K562 (cell line): ENCODE results near the gene DR1. TPM values are rescaled to one million over a fixed set of nuclear protein-coding genes. Genes with fewer than 3 reads are reported as not detected.

Experiments
- ATAC-seq: fragments of 200-7000 bp; cut with Tn5 transposase; 3 replicates; pipeline ENCODE4 v1.9.1; 2020; ENCODE audit warnings: moderate library complexity
- BruUV-seq: library from RNA; stranded (reverse); fragments of 400-500 nt; replicated peaks from 2 replicates; lab custom pipeline; 2021; lab: Mats Ljungman, UMichigan
- CTCF ChIA-PET: fragments of 300-600 bp; formaldehyde crosslinking; extraction: SDS; loops from one replicate; lab custom pipeline; 2021; ENCODE audit warnings: low intra/inter-chr PET ratio; lab: Yijun Ruan, JAX
- POLR2A ChIA-PET: fragments of 300-600, 350-650 bp; sonication (Branson Sonifier 250); formaldehyde crosslinking; extraction: SDS; loops from one replicate; lab custom pipeline; 2021; ENCODE audit warnings: antibody characterized with exemption, inconsistent platforms; lab: Yijun Ruan, JAX
- DNase-seq, 4 experiments: peaks; one replicate each; pipeline versions ENCODE4 v3.0.0 to v3.0.0-alpha.2; 2011 to 2018; ENCODE audit warnings: low spot score in 3 of 4, mixed read lengths in 3 of 4; ENCODE audit errors: extremely low read depth in 1 of 4
- FAIRE-seq: peaks from 2 replicates; lab custom pipeline; 2011; peaks lifted over from hg19 to GRCh38; lab: Jason Lieb, UNC
- H2AFZ ChIP-seq: 2 replicates; pipeline ENCODE4 v1.6.0; 2011; ENCODE audit warnings: low read depth, low read length, control low read depth, inconsistent platforms
- H3K27ac ChIP-seq: fragments of 200-600 bp; 3 replicates; pipeline ENCODE4 v1.8.0; 2011; ENCODE audit warnings: low read depth, mild to moderate bottlenecking, control low read depth, inconsistent platforms, low read length, moderate library complexity, mixed read lengths; ENCODE audit errors: extremely low read depth
- H3K27me3 ChIP-seq, 2 experiments: fragments of 300-600 bp in 1 of 2; 2 replicates in 1 of 2; 3 replicates in 1 of 2; pipeline versions ENCODE4 v1.6.0 to v1.8.0; 2011; ENCODE audit warnings: inconsistent platforms in 2 of 2, low read length in 2 of 2, mild to moderate bottlenecking in 1 of 2, mixed read lengths in 1 of 2, moderate library complexity in 1 of 2; ENCODE audit not compliant: control insufficient read depth in 2 of 2, insufficient read depth in 2 of 2
- H3K36me3 ChIP-seq: fragments of 300-600 bp; 3 replicates; pipeline ENCODE4 v1.8.0; 2011; ENCODE audit warnings: mild to moderate bottlenecking, low read length, inconsistent platforms; ENCODE audit not compliant: control insufficient read depth, insufficient read depth
- H3K4me1 ChIP-seq, 2 experiments: fragments of 200-600 bp in 1 of 2; replicated peaks in 1 of 2; 2 replicates in 1 of 2; 3 replicates in 1 of 2; pipeline versions ENCODE4 v1.5.1 to v1.8.0; 2011; ENCODE audit warnings: inconsistent platforms in 2 of 2, low read length in 2 of 2, mild to moderate bottlenecking in 1 of 2, mixed read lengths in 1 of 2, moderate library complexity in 1 of 2; ENCODE audit not compliant: control insufficient read depth in 2 of 2, insufficient read depth in 2 of 2
- H3K4me2 ChIP-seq: 2 replicates; pipeline ENCODE4 v1.6.1; 2011; ENCODE audit warnings: low read length, control low read depth, inconsistent platforms, mixed read lengths; ENCODE audit not compliant: insufficient read depth
- H3K4me3 ChIP-seq: fragments of 200-600 bp; sonication (generic), shearing (Covaris generic); 2 replicates; pipeline ENCODE4 v1.5.1; 2016; ENCODE audit warnings: control low read depth, inconsistent platforms
- H3K79me2 ChIP-seq: fragments of 200-600 bp; 3 replicates; pipeline ENCODE4 v1.8.0; 2011; ENCODE audit warnings: low read length, inconsistent platforms; ENCODE audit not compliant: control insufficient read depth, insufficient read depth
- H3K9ac ChIP-seq, 2 experiments: 2 replicates each; pipeline versions ENCODE4 v1.6.0 to v1.6.1; 2011; ENCODE audit warnings: low read depth in 2 of 2, low read length in 2 of 2, control low read depth in 1 of 2, inconsistent platforms in 1 of 2, mild to moderate bottlenecking in 1 of 2, mixed read lengths in 1 of 2; ENCODE audit not compliant: insufficient read depth in 1 of 2
- H3K9me1 ChIP-seq: one replicate; pipeline ENCODE4 v1.6.0; 2011; ENCODE audit warnings: inconsistent platforms, mild to moderate bottlenecking, low read length, moderate library complexity; ENCODE audit not compliant: control insufficient read depth, insufficient read depth
- H3K9me3 ChIP-seq: replicated peaks from 2 replicates; pipeline ENCODE4 v1.5.1; 2011; ENCODE audit warnings: low read depth, low read length, inconsistent platforms; ENCODE audit not compliant: control insufficient read depth, insufficient read depth
- H4K20me1 ChIP-seq: replicated peaks from 2 replicates; pipeline ENCODE4 v1.6.1; 2011; ENCODE audit warnings: low read length, inconsistent platforms, mixed read lengths; ENCODE audit not compliant: control insufficient read depth, insufficient read depth
- ARID2 ChIP-seq: fragments of 450-650 bp; IDR thresholded peaks from 2 replicates; pipeline ENCODE4 v1.6.1; 2017; ENCODE audit warnings: antibody characterized with exemption, mild to moderate bottlenecking
- CHD4 ChIP-seq: fragments of 200-600 bp; sonication (generic); IDR thresholded peaks from 3 replicates; pipeline ENCODE4 v1.6.1; 2012; ENCODE audit warnings: low read depth, mild to moderate bottlenecking, mixed read lengths, low read length, inconsistent platforms; ENCODE audit not compliant: insufficient read depth, insufficient replicate concordance, poor library complexity, severe bottlenecking
- FUS ChIP-seq: fragments of 200-400 bp; formaldehyde crosslinking; optimal IDR thresholded peaks from 2 replicates; pipeline ENCODE3; 2017; ENCODE audit warnings: low read depth, low read length
- GATAD2B ChIP-seq: fragments of 450-650 bp; IDR thresholded peaks from 2 replicates; pipeline ENCODE4 v1.6.1; 2017; ENCODE audit warnings: mild to moderate bottlenecking, borderline replicate concordance
- SMARCB1 ChIP-seq: IDR thresholded peaks from 2 replicates; pipeline ENCODE4 v1.6.1; 2011; ENCODE audit warnings: improper control_type of control experiment, low read depth; ENCODE audit not compliant: insufficient read length
- SMARCE1 ChIP-seq: fragments of 450-650 bp; IDR thresholded peaks from 2 replicates; pipeline ENCODE4 v1.7.1; 2016; ENCODE audit warnings: mild to moderate bottlenecking
- TBL1XR1 ChIP-seq, 2 experiments: IDR thresholded peaks; 2 replicates each; pipeline ENCODE4 v1.6.1; 2012; ENCODE audit warnings: improper control_type of control experiment in 2 of 2, low read length in 2 of 2, mild to moderate bottlenecking in 1 of 2
- WGBS: fragments of 100-300 bp; shearing (Covaris generic); methylation state at CpG from one replicate; pipeline ENCODE4 v1.1.6; 2016; ENCODE audit warnings: low coverage, mixed read lengths; ENCODE audit not compliant: insufficient coverage; ENCODE audit errors: missing lambda C conversion rate; 5-methylcytosine and 5-hydroxymethylcytosine counted together
- in situ Hi-C: fragments of 300-500 bp; cut with MboI; formaldehyde crosslinking; loops from 4 replicates; pipeline ENCODE4 v1.15.0; 2018; ENCODE audit warnings: inconsistent platforms, mixed read lengths
- intact Hi-C: fragments of 100-400 bp; cut with micrococcal nuclease; formaldehyde crosslinking; loops from 2 replicates; pipeline ENCODE4 v1.14.2; 2022
- polyA plus RNA-seq, 8 experiments: library from polyadenylated mRNA; depleted of rRNA in 4 of 8; stranded (reverse) in 5 of 8; unstranded in 3 of 8; fragments of >200 nt; fragmentation: Nextera tagmentation in 2 of 8; fragmentation: Illumina TruSeq in 1 of 8; extraction: Ambion mirVana in 2 of 8; extraction: Trizol in 1 of 8; gene quantifications; 2 replicates each; pipeline versions ENCODE4 v1.2.1 to v1.2.3, GENCODE V29; 2011 to 2014; ENCODE audit warnings: inconsistent platforms in 1 of 8, missing spikeins in 1 of 8
- total RNA-seq, 7 experiments: library from RNA; depleted of rRNA in 6 of 7; stranded (reverse); fragments of >200 nt in 6 of 7; fragmentation: Illumina TruSeq in 2 of 7; extraction: Trizol in 2 of 7; gene quantifications; 2 replicates each; pipeline versions ENCODE4 v1.2.1 to v1.2.3, GENCODE V29; 2011 to 2021; ENCODE audit warnings: low replicate concordance in 1 of 7
- TF ChIP-seq, protein P1 (sequence below): IDR thresholded peaks from 2 replicates; pipeline ENCODE4 v1.6.1; 2016; ENCODE audit warnings: missing genetic modification characterization, missing compliant biosample characterization
- TF ChIP-seq, protein P2 (sequence below): fragments of 250-450 bp; sonication (Bioruptor Pico); IDR thresholded peaks from 2 replicates; pipeline ENCODE4 v1.4.0; 2020; ENCODE audit warnings: borderline replicate concordance
- TF ChIP-seq, protein P3 (sequence below): fragments of 250-450 bp; sonication (Bioruptor Pico); IDR thresholded peaks from 2 replicates; pipeline ENCODE4 v1.4.0; 2020; ENCODE audit warnings: mild to moderate bottlenecking, moderate library complexity, borderline replicate concordance
- TF ChIP-seq, protein P4 (sequence below): fragments of 450-650 bp; conservative IDR thresholded peaks from 2 replicates; pipeline ENCODE4 v1.6.1; 2016; ENCODE audit warnings: missing genetic modification characterization, low read depth, mild to moderate bottlenecking, control low read depth, missing compliant biosample characterization

Gene DR1
- total and polyA plus RNA-seq, 9 of the 15 experiments (the other 6 are each of a cell fraction or from before 2014, with no cell fraction given) = 8.1 to 78.8 (median 46.3) TPM

DNA sequence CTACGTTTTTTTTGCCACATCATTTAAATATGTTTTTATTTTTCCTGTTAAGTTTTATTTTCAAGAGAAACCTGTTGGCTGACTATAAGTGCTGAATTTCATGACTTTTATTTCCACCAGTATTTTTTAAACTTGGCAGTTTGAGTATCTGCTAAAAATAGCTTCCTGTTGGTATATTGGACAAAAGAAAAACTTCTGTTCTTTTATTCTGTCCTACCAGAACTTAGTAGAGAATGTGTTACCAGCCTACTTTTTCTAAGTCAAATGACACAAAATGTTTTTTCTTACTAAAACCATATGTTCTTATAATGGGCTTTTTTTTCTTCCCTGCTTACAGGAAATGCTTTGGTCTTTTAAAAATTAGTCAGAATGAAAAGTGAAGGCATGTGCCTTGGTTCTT, 7.6 kb downstream of the DR1 start:
- ATAC-seq = no peak
- Histone ChIP-seq H3K4me1 (peaks cover 0 to 2% of the 10 kb centered on the region in 2 experiments; a peak in 3 of 5 replicates), H3K79me2 (peaks cover 98% of the 10 kb centered on the region), H3K9me3 (no peaks in the 10 kb centered on the region), H3K4me2 (no peak overlapping the region), H3K36me3 (peaks cover 78% of the 10 kb centered on the region), H3K4me3 (no peak overlapping the region), H3K27me3 (no peaks in the 10 kb centered on the region), H3K9ac (no peak overlapping the region), H4K20me1 (no peaks in the 10 kb centered on the region), H3K27ac (peak overlapping the region; percentile 19; the same call in 2 of the 3 replicates), H2AFZ (no peak overlapping the region), H3K9me1 (no peaks in the 10 kb centered on the region)
- 81% methylated on average over 1 of the region's 1 CpG for WGBS
- TF ChIP-seq SMARCB1 (no peak), TBL1XR1 (IDR thresholded peaks at IDR 0.05; ENCODE audit: low read length in 2 of 2) (no peak), GATAD2B (no peak), ARID2 (no peak), FUS (no peak), CHD4 (no peak), SMARCE1 (no peak)
- TF ChIP-seq, protein P1, sequence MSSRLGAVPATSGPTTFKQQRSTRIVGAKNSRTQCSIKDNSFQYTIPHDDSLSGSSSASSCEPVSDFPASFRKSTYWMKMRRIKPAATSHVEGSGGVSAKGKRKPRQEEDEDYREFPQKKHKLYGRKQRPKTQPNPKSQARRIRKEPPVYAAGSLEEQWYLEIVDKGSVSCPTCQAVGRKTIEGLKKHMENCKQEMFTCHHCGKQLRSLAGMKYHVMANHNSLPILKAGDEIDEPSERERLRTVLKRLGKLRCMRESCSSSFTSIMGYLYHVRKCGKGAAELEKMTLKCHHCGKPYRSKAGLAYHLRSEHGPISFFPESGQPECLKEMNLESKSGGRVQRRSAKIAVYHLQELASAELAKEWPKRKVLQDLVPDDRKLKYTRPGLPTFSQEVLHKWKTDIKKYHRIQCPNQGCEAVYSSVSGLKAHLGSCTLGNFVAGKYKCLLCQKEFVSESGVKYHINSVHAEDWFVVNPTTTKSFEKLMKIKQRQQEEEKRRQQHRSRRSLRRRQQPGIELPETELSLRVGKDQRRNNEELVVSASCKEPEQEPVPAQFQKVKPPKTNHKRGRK (tag) = no peak
- TF ChIP-seq, protein P2, sequence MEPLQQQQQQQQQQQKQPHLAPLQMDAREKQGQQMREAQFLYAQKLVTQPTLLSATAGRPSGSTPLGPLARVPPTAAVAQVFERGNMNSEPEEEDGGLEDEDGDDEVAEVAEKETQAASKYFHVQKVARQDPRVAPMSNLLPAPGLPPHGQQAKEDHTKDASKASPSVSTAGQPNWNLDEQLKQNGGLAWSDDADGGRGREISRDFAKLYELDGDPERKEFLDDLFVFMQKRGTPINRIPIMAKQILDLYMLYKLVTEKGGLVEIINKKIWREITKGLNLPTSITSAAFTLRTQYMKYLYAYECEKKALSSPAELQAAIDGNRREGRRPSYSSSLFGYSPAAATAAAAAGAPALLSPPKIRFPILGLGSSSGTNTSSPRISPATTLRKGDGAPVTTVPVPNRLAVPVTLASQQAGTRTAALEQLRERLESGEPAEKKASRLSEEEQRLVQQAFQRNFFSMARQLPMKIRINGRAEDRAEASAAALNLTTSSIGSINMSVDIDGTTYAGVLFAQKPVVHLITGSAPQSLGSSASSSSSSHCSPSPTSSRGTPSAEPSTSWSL (CRISPR knock-in tag) = no peak
- TF ChIP-seq, protein P3, sequence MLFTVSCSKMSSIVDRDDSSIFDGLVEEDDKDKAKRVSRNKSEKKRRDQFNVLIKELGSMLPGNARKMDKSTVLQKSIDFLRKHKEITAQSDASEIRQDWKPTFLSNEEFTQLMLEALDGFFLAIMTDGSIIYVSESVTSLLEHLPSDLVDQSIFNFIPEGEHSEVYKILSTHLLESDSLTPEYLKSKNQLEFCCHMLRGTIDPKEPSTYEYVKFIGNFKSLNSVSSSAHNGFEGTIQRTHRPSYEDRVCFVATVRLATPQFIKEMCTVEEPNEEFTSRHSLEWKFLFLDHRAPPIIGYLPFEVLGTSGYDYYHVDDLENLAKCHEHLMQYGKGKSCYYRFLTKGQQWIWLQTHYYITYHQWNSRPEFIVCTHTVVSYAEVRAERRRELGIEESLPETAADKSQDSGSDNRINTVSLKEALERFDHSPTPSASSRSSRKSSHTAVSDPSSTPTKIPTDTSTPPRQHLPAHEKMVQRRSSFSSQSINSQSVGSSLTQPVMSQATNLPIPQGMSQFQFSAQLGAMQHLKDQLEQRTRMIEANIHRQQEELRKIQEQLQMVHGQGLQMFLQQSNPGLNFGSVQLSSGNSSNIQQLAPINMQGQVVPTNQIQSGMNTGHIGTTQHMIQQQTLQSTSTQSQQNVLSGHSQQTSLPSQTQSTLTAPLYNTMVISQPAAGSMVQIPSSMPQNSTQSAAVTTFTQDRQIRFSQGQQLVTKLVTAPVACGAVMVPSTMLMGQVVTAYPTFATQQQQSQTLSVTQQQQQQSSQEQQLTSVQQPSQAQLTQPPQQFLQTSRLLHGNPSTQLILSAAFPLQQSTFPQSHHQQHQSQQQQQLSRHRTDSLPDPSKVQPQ (CRISPR knock-in tag) = no peak
- TF ChIP-seq, protein P4, sequence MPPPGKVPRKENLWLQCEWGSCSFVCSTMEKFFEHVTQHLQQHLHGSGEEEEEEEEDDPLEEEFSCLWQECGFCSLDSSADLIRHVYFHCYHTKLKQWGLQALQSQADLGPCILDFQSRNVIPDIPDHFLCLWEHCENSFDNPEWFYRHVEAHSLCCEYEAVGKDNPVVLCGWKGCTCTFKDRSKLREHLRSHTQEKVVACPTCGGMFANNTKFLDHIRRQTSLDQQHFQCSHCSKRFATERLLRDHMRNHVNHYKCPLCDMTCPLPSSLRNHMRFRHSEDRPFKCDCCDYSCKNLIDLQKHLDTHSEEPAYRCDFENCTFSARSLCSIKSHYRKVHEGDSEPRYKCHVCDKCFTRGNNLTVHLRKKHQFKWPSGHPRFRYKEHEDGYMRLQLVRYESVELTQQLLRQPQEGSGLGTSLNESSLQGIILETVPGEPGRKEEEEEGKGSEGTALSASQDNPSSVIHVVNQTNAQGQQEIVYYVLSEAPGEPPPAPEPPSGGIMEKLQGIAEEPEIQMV (tag) = no peak
- DNase-seq = no peak
- in situ Hi-C loops (no loop called here), intact Hi-C loops (no loop called here)
- CTCF ChIA-PET = no interaction called here
- BruUV-seq = no TSS peak
- no peak for FAIRE-seq
- POLR2A ChIA-PET = no interaction called here
